PC-9 (cell line): ENCODE data around the gene CNTNAP3B.
"Not testable (repeated sequence)": the region's sequence is repeated elsewhere in the genome, so short reads cannot be mapped to it uniquely, and the experiment has no call there.

Experiments
- EZH2 ChIP-seq: fragments of 200-600 bp; sonication (generic); IDR thresholded peaks from 2 replicates; pipeline ENCODE4 v1.8.0; 2017; ENCODE audit warnings: antibody characterized with exemption, low read depth
- TF ChIP-seq, protein P1 (sequence below): fragments of 200-600 bp; sonication (generic); conservative IDR thresholded peaks from 2 replicates; pipeline ENCODE4 v1.6.1; 2017; ENCODE audit warnings: mixed run types, antibody characterized with exemption, mild to moderate bottlenecking, moderate library complexity

DNA sequence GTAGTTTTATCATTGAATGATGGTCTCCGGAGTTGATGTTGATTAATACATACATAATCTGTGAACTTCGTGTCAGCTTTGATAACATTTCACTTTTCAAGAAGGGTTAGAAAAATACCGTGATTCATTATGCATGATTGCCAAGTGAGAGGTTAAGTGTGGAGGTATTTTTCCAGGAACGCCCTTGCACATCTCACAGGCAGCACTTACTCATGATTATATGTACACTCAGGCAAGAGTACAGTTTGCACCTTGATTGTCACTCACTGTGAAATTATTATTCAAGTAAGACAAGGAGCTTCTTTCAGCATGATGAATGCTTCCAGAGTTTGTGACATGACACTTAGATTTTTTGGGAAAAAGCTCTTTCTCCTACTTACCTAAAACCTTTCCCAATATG lies 223.7 kb downstream of the CNTNAP3B start:
- TF ChIP-seq, protein P1, sequence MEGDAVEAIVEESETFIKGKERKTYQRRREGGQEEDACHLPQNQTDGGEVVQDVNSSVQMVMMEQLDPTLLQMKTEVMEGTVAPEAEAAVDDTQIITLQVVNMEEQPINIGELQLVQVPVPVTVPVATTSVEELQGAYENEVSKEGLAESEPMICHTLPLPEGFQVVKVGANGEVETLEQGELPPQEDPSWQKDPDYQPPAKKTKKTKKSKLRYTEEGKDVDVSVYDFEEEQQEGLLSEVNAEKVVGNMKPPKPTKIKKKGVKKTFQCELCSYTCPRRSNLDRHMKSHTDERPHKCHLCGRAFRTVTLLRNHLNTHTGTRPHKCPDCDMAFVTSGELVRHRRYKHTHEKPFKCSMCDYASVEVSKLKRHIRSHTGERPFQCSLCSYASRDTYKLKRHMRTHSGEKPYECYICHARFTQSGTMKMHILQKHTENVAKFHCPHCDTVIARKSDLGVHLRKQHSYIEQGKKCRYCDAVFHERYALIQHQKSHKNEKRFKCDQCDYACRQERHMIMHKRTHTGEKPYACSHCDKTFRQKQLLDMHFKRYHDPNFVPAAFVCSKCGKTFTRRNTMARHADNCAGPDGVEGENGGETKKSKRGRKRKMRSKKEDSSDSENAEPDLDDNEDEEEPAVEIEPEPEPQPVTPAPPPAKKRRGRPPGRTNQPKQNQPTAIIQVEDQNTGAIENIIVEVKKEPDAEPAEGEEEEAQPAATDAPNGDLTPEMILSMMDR = not testable (repeated sequence)
- not testable (repeated sequence) for TF ChIP-seq EZH2
